ENCODE data around the gene SYTL3.

Gene SYTL3

DNA sequence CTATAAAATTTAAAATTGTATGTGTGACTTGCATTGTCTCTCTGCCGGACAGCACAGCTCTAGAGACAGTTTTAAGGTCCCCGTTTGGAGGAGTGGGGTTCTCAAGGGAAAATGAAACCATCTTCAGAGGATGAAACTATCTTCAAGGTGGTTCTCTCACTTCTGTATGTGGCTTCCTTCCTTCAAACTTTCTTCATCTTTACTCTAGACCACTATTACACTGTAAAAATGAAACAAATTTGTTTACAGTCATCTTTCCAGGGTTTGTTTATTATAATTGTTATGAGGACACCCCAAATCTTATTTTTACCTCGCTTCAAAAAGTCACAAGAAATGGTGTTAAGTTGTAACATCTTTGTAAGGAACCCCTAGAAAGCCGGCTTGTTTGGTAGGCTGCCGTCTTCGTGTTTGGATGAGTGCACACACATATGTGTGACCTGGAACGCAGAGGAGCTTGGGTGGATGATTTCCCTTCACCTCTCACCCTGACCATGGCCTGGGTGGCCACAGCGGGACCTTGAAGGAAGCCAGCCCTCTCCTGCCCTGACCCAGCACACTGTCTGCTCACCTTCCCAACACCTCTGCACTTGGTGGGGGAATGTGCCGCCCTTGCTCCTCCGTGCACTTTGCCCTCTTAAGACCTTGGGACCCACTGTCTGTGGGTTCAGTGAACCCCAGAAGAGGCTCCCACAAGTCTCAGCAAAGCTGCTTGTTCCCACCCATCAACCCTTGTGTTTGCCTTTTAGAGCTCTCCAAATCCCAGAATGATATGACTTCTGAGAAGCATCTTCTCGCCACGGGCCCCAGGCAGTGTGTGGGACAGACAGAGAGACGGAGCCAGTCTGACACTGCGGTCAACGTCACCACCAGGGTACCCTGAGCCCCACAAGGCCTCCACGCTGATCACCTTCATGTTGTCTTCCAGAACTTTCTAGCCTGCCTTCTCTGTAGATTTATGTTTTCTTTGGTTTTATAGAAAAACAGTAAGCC is 67.8 kb downstream of the SYTL3 start:
- in situ Hi-C loops (cut with MboI; ENCODE audit: low sequenced_read_pairs): no loop called here

DNA sequence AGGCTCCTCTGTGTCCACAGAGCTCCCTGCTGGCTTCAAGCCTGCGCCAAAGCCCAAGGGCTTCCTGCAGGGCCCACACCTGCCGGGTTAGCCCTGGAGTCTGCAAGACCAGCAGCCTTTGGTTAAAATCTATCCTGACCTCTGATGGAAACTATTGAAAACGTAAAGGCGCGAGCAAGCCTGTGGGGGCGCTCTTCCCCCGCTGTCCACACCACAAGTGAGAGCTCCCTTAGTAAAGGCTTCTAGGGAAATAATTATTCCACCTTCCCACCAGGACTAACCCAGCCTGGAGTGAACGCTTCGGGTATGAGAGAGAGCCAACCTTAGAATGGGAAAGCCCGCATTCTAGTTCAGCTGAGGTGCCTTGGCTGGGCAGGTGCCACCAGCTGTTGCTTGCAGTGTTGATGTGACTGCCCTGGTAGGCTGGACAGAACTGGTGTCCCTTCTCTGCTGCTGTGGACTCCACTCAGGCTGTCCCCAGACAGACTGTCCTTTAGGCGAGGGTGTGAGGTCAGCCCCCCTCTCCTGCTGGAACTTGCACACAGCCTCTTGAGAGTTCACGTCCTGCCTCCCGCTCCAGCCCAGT is 68.7 kb downstream of the SYTL3 start:
- in situ Hi-C loops (cut with MboI; ENCODE audit: low sequenced_read_pairs): no loop called here

DNA sequence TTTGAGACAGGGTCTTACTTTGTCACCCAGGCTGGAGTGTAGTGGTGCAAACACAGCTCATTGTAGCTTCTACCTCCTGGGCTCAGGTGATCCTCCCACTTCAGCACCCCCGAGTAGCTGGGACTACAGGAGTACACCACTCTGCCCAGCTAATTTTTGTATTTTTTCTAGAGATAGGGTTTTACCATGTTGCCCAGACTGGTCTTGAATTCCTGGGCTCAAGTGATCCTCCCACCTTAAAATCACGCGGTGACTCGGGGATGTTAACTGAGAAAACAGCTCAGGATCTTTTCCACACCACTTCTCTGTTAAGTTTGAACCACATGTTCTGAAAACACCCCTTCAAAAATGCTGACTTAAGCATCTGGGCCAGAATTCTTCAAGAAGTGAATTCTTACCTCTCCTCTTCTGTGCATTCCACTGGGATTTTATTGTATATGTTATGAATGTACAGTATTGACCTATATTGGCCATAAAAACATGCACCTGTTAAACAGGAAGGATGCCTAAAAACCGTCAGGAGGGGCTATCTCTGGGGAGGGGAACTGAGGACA is 72.4 kb downstream of the SYTL3 start:
- in situ Hi-C loops (cut with MboI; ENCODE audit: low sequenced_read_pairs): no loop called here

DNA sequence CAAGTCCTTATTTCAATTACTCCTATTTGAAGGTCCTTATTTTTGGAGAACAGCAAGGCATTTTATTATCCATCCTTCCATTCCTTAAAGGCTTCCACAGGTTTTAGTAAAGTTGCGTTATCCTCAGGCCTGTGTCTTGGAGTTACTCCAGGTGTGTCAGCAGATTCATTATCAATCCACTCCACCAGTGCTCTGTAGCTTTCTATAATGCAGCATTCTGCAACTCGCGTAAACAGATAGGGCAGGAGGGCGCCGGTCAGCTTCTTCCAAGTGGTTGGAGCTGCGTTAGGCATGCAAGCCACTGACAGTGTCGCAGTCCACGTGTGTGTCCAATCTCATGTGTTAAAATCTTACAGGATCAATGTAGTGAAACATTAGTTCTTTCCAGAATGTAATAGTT is 75.8 kb downstream of the SYTL3 start:
- in situ Hi-C loops (cut with MboI; ENCODE audit: low sequenced_read_pairs): no loop called here

DNA sequence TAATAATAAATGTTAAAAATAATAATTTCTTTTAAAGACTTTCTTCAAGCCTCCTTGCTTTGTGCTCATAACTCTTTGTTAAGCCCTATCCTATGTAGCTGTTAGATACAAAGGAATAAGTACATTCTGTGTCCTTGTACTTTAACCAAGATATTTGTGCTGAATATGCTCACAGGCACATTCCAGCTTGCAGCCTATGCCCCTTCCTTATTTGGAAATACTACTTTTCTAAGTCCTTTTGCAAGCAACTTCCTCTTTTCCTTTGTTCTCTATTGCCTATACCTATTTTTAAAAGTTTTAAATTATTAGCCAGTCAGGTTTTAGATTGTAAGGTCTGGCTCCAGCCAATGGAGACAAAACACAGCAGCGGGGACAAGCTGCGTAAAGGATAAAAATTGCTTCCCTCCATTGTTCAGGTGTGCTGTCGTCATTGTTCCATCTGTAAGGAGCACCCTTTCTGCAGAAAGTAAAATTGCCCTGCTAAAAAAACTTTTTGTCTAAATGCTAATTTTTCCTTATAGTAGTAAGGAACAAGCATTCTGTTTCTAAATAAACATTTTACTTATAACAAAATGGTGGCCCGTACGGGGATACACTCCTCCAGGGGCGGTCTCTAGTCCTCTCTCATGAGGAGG is 80.2 kb downstream of the SYTL3 start:
- in situ Hi-C loops (cut with MboI; ENCODE audit: low sequenced_read_pairs): no loop called here

DNA sequence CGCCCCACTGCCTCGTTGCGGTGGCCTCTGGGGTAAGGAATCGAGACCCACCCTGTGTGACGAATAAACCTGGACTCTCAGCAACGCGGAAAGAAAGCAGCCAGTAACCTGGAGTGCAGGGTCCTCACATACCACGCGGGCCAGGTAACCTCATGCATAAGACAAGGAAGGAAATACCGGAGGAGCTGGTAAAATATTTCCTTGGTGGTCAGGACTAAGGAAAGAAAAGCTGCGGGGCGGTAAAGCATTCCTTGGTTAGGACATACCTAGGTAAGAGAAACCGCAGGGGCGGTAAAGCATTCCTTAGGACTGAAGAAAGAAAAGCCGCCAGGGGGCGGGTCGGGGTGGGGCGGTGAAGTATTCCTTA is 80.7 kb downstream of the SYTL3 start:
- in situ Hi-C loops (cut with MboI; ENCODE audit: low sequenced_read_pairs): no loop called here

DNA sequence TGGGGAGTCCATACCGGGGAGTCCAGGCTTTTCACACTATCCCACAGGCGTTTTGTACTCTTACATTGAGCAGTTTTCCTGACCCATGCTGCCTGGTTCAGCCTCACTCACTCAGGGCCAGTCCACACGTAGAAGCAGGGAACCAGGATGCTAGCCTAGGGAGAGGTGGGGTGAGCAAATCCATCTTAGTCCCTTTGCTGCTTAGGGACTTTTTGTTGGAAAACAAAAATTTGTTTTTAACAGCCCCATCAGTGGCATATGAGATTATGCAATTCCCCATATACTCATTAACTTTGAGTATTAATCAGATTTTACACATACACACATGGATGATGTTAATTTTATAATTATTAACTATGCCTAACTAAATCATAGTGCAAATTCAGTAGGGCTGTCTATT is 85.2 kb downstream of the SYTL3 start:
- in situ Hi-C loops (cut with MboI; ENCODE audit: low sequenced_read_pairs): no loop called here

DNA sequence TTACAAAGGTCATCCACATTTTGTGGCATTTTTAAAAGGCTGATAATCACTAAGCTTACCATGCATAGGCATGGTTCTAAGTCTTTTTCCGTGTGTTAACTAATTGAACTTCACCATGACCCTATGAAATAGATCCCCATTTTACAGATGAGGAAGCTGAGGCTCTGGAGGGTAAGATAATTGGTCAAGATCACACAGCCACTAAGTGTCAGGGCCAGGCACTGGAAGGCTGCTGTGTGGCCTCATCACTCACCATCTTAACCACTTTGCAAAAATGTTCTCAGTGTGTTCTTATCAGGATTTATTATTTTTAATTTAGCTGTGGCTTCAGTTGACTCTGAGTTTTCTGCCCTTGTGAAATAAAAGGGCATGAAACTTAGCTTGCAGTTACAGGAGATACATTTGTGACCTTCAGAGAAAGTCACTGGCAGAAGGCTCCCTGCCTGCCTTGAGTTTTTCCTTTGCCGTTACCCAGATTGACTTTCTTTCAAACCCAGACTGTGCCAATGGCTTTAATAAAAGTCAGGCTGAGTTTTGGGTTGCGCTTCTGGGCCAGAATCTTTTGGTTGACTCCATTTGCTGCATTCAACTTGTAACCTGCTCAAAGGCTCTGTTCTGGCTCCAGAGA is 87.3 kb downstream of the SYTL3 start:
- in situ Hi-C loops (cut with MboI; ENCODE audit: low sequenced_read_pairs): no loop called here

DNA sequence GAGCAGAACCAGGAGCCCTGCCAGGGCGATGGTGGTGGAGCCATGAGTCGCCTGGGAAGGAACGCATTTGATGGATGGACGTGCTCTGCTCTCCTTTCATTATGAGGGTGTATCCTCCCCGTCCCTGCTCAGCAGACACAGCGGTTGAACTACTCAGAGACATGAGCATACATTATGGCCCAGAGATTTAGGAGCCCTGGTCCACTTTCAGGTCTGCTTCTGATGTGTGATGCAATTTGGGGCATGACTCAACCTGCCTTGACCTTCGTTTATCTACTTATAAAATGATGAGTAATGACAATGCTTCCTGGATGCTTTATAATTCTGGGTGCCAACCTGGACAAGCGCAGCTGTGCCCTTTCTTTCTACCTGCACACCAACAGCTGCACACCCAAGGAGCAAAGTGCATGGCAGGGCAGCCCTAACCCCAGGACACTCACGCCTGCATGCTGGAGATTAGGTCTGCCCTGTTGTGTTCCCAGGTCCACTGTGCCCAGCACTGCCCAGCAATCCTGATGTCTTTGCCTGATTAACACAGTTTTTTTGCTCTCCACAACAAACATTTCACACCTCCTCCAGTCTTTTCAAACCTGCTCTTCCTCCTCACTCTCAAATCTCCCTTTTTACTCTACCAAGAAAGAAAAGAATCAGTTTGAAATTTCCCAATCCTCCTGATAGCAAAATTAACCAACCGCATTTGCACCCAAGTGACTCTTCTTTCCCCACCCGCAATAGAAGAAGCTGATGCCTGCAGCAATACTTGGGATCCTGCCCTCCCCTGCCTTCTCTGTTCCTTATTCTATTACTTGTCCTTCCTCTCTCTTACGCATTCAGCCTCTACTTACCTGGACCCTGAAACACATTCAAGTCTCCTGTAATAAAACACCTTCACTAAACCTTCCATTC is 88.1 kb downstream of the SYTL3 start:
- in situ Hi-C loops (cut with MboI; ENCODE audit: low sequenced_read_pairs): no loop called here

DNA sequence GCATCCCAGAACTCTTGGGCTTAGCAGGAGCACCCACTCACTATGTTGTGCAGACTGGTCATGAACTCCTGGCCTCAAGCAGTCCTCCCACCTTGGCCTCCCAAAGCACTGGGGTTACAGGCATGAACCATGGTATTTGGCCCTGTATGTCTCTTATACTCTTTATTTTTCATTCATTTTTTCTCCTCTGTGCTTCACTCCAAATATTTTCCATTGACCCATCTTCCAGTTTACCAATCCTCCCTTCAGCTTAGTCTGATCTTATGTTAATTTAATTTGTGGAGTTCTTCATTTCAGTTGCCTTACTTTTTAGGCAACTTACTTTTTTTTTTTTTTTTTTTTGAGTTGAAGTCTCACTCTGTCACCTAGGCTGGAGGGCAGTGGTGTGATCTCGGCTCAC is 89.8 kb downstream of the SYTL3 start:
- in situ Hi-C loops (cut with MboI; ENCODE audit: low sequenced_read_pairs): no loop called here

DNA sequence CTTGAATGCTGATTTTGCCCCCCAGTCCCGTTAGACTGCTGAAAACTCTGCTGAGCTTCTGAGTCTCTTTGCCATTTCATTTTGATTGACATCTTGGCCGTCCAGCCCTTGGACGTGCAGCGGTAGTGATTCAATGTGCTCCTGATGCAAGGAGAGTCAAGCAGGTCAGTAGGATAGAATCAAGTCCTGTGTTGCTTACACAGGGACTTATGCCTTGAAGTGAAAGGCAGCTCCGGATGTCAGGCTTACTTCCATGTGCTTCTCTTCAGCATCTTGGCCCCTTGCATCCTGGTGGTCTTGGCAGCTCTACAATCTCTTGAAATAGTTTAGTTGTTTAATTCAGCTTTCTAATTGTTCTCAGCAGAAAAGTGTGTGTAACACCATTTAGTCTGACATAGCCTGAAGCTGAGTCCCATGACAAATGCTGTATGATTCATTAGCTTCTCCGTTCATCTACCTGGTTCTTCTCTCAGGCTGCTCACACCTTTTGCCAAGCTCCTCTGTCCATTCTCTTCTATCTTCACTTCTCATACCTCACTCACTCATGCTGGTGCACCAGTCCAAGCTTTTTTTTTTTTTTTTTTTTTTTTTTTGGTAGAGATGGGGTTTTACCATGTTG is 93.3 kb downstream of the SYTL3 start:
- in situ Hi-C loops (cut with MboI; ENCODE audit: low sequenced_read_pairs): no loop called here

DNA sequence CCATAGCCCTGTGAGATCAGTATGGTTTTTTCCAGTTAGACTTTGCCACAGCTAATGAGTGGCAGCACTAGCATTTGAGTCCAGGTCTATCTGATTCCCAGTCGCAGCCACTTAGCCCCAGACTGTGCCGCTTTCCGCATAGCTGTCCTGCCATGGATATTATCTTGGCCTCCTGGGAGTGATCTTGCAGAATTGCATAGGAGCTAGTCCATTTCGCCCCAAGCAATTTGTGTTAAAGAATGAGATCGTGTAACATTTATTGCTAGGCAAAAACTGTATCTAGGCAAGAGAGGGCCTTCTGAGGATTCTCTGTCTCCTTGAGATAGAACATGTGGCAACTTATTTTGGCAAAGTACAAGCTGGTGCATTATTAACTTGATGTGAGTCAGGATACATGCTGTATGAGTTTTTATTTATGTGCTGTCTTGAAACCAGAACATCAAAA is 95.2 kb downstream of the SYTL3 start:
- in situ Hi-C loops (cut with MboI; ENCODE audit: low sequenced_read_pairs): no loop called here

DNA sequence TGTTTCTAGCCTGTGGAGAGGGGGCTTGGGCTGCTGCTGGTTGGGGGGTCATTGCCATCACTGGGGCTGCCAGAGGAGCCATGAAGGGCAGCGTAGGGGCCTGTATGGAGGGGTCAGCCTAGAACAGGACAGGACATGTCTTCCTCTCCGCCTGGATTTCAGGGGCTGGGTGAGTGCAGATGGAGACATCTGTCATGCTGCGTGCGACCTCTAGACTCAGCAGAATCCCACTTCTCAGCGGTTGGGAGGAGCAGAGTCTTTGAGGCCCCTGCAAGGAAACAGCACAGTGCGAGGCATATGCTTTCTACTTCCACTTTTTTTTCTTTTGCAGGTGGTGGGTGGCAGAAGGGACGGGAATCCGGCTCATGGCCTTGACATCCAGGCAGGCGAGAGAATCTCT is 101.4 kb downstream of the SYTL3 start:
- in situ Hi-C loops (cut with MboI; ENCODE audit: low sequenced_read_pairs): no loop called here

DNA sequence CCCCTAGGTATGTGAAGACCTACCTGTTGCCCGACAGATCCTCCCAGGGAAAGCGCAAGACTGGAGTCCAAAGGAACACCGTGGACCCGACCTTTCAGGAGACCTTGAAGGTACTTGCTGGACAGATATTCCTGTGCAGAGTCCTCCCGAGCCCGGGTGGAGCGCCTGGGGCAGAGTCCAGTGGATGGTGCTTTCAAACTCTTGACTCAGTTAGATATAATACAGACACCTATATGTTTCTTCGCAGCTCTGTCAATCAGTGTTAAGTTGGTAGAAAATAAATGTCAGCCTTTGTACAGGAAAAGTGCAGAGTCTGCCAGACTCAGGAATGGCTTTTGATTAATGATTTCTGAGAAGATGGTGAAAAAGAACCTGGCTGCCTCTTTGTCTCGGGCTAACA is 102.1 kb downstream of the SYTL3 start:
- in situ Hi-C loops (cut with MboI; ENCODE audit: low sequenced_read_pairs): no loop called here

DNA sequence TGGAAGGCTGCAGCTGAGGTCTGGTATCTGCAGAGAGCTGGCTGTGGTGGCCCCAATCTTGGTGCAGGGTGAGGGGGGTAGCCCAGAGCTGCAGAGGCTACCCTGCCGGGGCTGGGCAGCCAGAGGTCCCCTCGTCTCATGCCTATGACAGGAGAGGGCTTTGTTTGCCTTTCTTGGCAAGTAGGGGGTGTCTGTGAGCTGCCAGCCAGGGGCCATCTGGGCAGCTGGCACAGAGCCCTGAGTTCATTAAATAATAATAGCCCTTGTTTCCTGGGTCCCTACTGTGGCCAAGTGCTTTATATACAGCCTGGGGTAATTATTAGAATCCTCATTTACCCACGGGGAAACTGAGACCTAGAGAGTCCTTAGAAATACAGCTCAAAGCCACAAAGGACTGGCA is 102.8 kb downstream of the SYTL3 start:
- in situ Hi-C loops (cut with MboI; ENCODE audit: low sequenced_read_pairs): no loop called here

DNA sequence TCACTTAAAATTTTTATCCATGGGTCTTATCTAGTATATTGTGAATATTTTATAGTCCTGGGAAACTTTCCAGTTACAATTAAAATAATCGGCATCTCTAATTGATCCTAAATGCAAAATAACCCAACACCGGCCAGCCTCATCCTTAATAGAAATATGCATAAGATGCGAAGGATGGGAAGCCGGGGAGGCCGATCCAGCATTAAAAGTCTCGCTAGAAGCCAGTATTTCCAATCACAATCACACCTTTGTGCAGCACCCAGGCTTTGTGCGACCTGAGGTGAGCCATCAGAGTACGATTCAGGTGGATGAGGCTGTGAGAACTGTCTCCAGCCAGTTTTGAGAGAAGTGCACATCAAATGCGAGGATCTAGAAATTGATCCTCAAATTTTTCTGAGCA is 104.0 kb downstream of the SYTL3 start:
- in situ Hi-C loops (cut with MboI; ENCODE audit: low sequenced_read_pairs): no loop called here

DNA sequence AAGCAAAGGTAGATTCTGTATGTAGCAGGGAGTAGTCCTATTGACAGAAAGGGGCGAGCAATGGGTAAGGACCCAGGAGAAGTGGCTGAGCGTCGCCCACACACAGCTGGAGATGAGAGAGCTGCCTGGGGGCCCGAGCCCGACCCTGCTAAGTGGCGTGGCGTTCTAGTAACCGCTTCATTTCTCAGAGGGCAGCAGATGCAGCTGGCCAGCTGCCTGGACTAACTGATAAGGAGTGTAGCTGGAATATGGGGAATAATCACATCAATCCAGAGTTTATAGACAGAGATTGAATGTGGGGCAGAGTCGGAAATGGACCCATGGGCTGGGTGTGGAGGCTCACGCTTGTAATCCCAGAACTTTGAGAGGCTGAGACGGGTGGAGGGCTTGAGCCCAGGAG is 104.9 kb downstream of the SYTL3 start:
- in situ Hi-C loops (cut with MboI; ENCODE audit: low sequenced_read_pairs): no loop called here

DNA sequence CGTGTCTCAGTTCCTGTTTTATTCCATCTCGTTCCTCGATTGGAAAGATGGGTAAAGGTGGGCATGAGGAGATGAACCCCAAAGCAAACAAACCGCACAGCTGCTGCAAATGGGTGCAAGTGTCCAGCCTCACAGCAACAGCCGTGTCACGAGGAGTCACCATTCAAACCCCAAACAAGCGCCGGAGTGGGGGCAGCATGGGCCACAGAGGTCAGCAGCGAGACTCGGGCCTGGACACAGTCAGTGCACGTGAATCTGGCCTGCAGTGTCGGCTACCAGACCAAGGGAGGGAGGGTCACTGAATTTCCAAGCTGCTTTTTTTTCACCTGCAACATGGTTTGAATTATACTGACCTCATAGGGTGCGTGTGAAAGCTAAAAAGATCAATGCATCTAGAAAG is 105.8 kb downstream of the SYTL3 start:
- in situ Hi-C loops (cut with MboI; ENCODE audit: low sequenced_read_pairs): no loop called here

DNA sequence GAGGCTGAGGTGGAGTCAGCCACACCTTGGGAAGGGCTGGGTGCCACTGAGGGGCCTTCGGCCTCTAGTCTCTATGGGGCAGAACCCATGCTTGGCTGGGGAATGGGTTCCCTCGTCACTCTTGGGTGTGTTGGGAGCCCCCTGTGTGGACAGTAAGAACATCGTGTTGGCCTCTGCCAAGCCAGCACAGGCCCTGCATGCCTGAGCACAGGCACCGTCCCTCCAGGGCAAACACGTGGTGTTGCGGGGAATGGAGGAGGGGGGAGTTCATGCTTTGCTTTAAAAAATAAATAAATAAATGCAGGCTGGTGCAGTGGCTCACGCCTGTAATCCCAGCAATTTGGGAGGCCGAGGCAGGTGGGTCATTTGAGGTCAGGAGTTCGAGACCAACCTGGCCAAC is 106.3 kb downstream of the SYTL3 start:
- in situ Hi-C loops (cut with MboI; ENCODE audit: low sequenced_read_pairs): no loop called here
